Measurements from ENCODE around the gene EDA.

Gene EDA

DNA sequence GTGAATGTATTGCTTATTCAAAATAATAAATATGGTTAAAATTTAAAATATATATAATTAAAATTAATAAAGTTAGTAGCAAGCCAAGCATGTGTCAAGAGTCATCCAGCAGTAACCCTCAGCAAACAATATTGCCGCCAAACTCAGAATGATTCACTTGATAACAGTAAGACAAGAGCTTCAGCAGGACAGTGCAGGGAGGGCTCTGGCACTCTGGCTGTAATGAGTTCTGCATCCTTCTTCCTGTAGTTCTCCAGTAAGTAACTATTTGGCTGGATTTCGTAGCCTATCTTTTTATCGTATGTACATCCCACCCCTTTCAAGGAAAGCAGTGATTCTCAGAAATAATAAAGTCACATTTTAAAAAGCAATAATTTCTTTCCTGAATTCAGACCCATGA, 464.0 kb downstream of the EDA start:
- no peak for DNase-seq (ENCODE audit: extremely low read depth, low read depth)
- TF ChIP-seq, protein P1, sequence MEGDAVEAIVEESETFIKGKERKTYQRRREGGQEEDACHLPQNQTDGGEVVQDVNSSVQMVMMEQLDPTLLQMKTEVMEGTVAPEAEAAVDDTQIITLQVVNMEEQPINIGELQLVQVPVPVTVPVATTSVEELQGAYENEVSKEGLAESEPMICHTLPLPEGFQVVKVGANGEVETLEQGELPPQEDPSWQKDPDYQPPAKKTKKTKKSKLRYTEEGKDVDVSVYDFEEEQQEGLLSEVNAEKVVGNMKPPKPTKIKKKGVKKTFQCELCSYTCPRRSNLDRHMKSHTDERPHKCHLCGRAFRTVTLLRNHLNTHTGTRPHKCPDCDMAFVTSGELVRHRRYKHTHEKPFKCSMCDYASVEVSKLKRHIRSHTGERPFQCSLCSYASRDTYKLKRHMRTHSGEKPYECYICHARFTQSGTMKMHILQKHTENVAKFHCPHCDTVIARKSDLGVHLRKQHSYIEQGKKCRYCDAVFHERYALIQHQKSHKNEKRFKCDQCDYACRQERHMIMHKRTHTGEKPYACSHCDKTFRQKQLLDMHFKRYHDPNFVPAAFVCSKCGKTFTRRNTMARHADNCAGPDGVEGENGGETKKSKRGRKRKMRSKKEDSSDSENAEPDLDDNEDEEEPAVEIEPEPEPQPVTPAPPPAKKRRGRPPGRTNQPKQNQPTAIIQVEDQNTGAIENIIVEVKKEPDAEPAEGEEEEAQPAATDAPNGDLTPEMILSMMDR (IDR thresholded peaks at IDR 0.05; ENCODE audit: low read depth, low read length, missing control alignments) = no peak
- no peak overlapping the region for H3K4me3 ChIP-seq (replicated peaks; ENCODE audit: low read depth, low read length)

DNA sequence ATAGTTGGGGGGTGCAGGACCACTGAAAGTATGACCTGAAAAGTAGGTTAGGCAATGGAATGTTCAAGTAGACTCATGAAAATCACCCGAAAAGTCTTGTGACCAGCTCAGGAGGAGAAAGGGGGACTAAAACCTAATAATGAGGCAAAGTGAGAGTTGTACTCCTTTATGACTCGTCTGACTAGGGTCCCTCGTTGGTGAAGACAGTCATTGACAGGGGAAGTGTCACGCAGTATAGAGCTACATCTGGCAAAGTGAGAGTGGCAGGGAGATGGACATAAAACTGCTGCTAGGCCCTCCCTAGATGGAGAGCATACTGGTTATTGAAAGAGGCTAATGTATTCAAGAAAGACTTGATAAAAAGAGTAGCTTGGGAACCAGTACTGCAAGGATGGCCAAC, 466.8 kb downstream of the EDA start:
- H3K4me3 ChIP-seq (replicated peaks; ENCODE audit: low read depth, low read length) = no peak overlapping the region
- TF ChIP-seq, protein P1 (IDR thresholded peaks at IDR 0.05; ENCODE audit: low read depth, low read length, missing control alignments) = no peak
- DNase-seq (ENCODE audit: extremely low read depth, low read depth) = no peak

DNA sequence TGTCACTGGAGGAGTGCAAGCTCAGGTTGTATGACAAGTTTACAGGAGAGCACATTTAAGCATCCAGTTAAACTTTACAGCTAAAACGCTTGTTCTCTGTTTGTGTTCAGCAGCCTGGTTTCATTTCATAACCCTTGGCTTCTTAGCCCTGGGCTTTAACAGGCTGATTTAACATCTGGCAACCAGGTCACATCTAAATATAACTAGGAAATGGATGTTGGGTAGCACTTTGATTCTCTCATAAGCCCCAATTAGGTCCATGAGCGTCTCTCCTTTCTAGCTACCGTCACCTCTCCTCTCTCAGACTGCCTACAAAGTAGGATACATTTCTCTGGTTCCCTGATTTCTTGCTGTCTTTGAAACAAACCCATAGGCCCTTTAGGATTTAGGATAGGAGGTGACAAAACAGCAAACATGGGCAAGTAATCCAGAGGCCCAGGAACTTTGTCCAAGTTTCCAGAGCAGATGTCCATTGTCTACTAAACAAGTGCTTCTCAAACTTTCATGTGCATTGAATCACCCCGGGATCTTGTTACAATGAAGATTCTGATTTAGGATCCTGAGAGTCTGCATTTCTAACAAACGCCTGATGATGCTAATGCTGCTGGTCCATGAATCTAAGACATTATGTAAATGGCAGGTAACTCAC, 468.8 kb downstream of the EDA start:
- TF ChIP-seq, protein P1 (IDR thresholded peaks at IDR 0.05; ENCODE audit: low read depth, low read length, missing control alignments) = no peak

DNA sequence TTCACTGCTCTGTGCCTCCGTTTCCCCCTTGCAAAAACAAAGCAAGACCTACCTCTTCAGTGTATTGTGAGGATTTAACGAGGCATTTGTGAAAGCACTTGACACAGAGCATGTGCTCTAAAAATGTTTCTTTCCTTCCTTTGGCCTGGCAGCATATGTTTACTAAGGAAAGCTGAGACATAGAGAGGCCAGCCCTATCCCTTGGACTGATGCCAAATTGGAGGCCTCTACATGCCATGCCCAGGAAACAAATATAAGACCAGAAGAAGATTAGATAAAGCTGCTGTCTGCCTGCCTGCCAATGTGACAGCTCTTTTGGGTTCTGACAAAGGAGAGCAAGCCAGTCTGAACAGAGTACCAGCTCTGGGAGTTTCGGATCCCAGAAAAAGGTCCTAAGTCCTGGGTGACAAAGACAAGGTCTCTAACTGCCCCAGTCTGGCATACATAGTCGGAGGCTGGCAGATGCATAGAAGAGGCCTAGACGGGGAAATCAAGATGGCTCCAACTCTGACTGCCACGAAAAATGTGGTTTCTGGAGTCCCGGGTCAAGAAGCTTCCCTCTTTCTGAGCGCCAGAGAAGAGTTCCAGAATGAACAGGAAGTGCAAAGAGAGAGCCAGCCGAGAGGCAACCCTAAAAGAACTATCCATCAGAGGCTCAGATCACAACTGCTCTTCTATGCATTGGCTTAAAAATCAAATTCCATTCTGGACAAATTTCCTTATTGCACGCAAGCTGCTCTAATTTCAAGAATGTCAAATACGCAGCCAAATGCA, 472.1 kb downstream of the EDA start:
- no peak for DNase-seq (ENCODE audit: extremely low read depth, low read depth)
- H3K4me3 ChIP-seq (replicated peaks; ENCODE audit: low read depth, low read length) = no peak overlapping the region
- TF ChIP-seq, protein P1 (IDR thresholded peaks at IDR 0.05; ENCODE audit: low read depth, low read length, missing control alignments) = no peak

More for the DNA sequence above, 468.8 kb downstream of the EDA start:
- H3K4me3 ChIP-seq (replicated peaks; ENCODE audit: low read depth, low read length) = no peak overlapping the region
- DNase-seq (ENCODE audit: extremely low read depth, low read depth) = peak; percentile 4

DNA sequence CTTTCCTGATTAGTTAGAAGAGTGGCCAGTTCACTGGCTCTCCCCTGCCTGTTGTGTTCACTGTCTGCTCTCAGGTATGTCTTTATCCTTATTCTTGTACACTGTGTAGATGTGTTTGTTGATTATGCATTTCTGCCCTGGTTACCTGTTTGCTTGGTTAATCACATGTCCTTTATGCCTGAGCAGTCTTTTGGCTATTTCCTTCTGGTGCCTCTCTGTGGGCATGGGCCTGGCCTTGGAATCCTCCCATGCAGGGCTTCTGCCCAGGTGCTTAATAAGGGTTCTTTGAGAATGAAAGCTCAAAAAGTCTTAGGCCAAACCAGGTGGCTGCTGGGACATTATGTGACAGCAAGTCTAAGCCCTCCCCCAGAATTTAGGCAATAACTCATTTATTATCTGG, 472.8 kb downstream of the EDA start:
- TF ChIP-seq, protein P1 (IDR thresholded peaks at IDR 0.05; ENCODE audit: low read depth, low read length, missing control alignments) = no peak
- H3K4me3 ChIP-seq (replicated peaks; ENCODE audit: low read depth, low read length) = no peak overlapping the region
- DNase-seq (ENCODE audit: extremely low read depth, low read depth) = no peak

Data from HFF-Myc (cell line).